Measurements from ENCODE around the gene SLC5A9. TPM values are rescaled to one million over a fixed set of nuclear protein-coding genes. Genes with fewer than 3 reads are reported as not detected.
A peak's percentile ranks its signal among the peaks of the same experiment; 100 is the strongest.

SLC5A9 gene
- polyA plus RNA-seq, 1 donor (not counting 4 experiments of a cell fraction or from before 2014, with no cell fraction given) = not detected

DNA sequence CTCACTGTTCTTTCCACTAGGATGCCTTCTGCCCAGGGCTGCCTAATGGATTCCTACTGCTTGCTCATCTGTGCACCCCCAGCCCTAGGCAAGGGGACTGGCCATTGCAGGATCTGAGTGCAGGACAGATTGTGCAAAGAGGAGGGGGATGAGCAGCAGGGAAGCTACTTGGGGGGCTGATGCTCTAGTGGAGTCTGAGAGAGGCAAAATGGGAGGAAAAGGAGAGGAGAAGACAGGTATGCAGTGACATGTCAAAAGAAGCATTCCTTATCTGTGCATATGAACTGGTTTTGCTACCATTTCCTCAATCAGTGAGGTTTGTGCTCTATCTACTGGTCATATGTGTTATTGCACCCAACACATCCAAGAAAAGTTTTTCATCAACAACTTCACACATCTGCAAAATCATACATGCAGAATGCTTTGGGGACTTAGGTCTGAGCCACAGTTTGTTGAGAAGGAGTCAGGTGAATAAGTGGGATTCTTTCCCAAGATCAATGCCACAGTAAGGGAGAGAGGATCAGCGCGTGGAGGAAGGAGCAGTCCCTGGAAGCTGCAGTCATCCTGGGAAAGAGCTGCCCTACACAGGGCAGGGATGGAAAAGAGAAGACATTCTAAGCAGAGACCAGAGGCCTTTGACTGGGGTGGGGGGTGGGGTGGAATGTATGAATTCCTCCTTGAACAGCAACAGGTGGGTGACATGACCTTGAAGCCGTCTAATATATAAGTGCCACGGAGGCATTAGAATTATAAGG is 14.4 kb downstream of the SLC5A9 start:
- FAIRE-seq (peak; percentile 93), DNase-seq (ENCODE audit: low read depth, low spot score) (peak; percentile 7)
- Histone ChIP-seq H3K9me3 (ENCODE audit: control insufficient read depth, low read depth, low read length) (no peaks in the 10 kb centered on the region), H3K9me1 (ENCODE audit: control insufficient read depth, extremely low read depth, insufficient read depth, low read length) (no peaks in the 10 kb centered on the region), H3K36me3 (ENCODE audit: control insufficient read depth in 2 of 2, extremely low read depth in 1 of 2, insufficient read depth in 2 of 2, low read length in 2 of 2) (no peaks in the 10 kb centered on the region), H3K27ac (ENCODE audit: control insufficient read depth, insufficient read depth, low read length) (no peak overlapping the region), H3K79me2 (ENCODE audit: control insufficient read depth, insufficient read depth, low read length) (no peaks in the 10 kb centered on the region), H4K20me1 (ENCODE audit: control insufficient read depth, extremely low read depth, insufficient read depth, low read length) (no peaks in the 10 kb centered on the region), H3K4me3 (ENCODE audit: control insufficient read depth in 2 of 3, extremely low read depth in 1 of 3, insufficient read depth in 2 of 3, low read depth in 1 of 3, low read length in 3 of 3) (no peak overlapping the region), H3K4me1 (ENCODE audit: control insufficient read depth, extremely low read depth, insufficient read depth, low read length) (no peaks in the 10 kb centered on the region), H3K4me2 (ENCODE audit: control insufficient read depth, extremely low read depth, insufficient read depth, low read depth, low read length) (no peak overlapping the region), H3K9ac (ENCODE audit: control insufficient read depth, extremely low read depth, insufficient read depth, low read length) (no peak overlapping the region), H3K27me3 (ENCODE audit: control insufficient read depth, extremely low read depth, insufficient read depth, low read length) (no peaks in the 10 kb centered on the region), H2AFZ (ENCODE audit: control insufficient read depth, low read length) (no peak overlapping the region)
- dilution Hi-C loops (cut with MboI; ENCODE audit: extremely low pct_ligation_motif_present, low sequenced_read_pairs) = no loop called here
- TF ChIP-seq, protein P1, sequence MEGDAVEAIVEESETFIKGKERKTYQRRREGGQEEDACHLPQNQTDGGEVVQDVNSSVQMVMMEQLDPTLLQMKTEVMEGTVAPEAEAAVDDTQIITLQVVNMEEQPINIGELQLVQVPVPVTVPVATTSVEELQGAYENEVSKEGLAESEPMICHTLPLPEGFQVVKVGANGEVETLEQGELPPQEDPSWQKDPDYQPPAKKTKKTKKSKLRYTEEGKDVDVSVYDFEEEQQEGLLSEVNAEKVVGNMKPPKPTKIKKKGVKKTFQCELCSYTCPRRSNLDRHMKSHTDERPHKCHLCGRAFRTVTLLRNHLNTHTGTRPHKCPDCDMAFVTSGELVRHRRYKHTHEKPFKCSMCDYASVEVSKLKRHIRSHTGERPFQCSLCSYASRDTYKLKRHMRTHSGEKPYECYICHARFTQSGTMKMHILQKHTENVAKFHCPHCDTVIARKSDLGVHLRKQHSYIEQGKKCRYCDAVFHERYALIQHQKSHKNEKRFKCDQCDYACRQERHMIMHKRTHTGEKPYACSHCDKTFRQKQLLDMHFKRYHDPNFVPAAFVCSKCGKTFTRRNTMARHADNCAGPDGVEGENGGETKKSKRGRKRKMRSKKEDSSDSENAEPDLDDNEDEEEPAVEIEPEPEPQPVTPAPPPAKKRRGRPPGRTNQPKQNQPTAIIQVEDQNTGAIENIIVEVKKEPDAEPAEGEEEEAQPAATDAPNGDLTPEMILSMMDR (optimal IDR thresholded peaks at IDR 0.05 in 1 of 3, IDR thresholded peaks at IDR 0.05 in 1 of 3, conservative IDR thresholded peaks at IDR 0.05 in 1 of 3; ENCODE audit: extremely low read depth in 1 of 3, insufficient read depth in 2 of 3, low read length in 3 of 3) = peak; percentile 41 to 90 (median 74)
- TF ChIP-seq EZH2 (IDR thresholded peaks at IDR 0.05; ENCODE audit: low read length) = no peak

- Histone ChIP-seq H3K9me1 (ENCODE audit: control insufficient read depth, extremely low read depth, insufficient read depth, low read length) (no peaks in the 10 kb centered on the region), H3K36me3 (ENCODE audit: control insufficient read depth in 2 of 2, extremely low read depth in 1 of 2, insufficient read depth in 2 of 2, low read length in 2 of 2) (no peaks in the 10 kb centered on the region), H2AFZ (ENCODE audit: control insufficient read depth, low read length) (no peak overlapping the region), H3K4me1 (ENCODE audit: control insufficient read depth, extremely low read depth, insufficient read depth, low read length) (no peaks in the 10 kb centered on the region), H3K9ac (ENCODE audit: control insufficient read depth, extremely low read depth, insufficient read depth, low read length) (no peak overlapping the region), H3K4me2 (ENCODE audit: control insufficient read depth, extremely low read depth, insufficient read depth, low read depth, low read length) (no peak overlapping the region), H3K79me2 (ENCODE audit: control insufficient read depth, insufficient read depth, low read length) (no peaks in the 10 kb centered on the region), H3K27me3 (ENCODE audit: control insufficient read depth, extremely low read depth, insufficient read depth, low read length) (no peaks in the 10 kb centered on the region), H3K27ac (ENCODE audit: control insufficient read depth, insufficient read depth, low read length) (no peak overlapping the region), H3K4me3 (ENCODE audit: control insufficient read depth in 2 of 3, extremely low read depth in 1 of 3, insufficient read depth in 2 of 3, low read depth in 1 of 3, low read length in 3 of 3) (no peak overlapping the region), H3K9me3 (ENCODE audit: control insufficient read depth, low read depth, low read length) (no peaks in the 10 kb centered on the region), H4K20me1 (ENCODE audit: control insufficient read depth, extremely low read depth, insufficient read depth, low read length) (no peaks in the 10 kb centered on the region)
- dilution Hi-C loops (cut with MboI; ENCODE audit: extremely low pct_ligation_motif_present, low sequenced_read_pairs) = no loop called here
- no peak for TF ChIP-seq EZH2 (IDR thresholded peaks at IDR 0.05; ENCODE audit: low read length)
- TF ChIP-seq, protein P1 (optimal IDR thresholded peaks at IDR 0.05 in 1 of 3, IDR thresholded peaks at IDR 0.05 in 1 of 3, conservative IDR thresholded peaks at IDR 0.05 in 1 of 3; ENCODE audit: extremely low read depth in 1 of 3, insufficient read depth in 2 of 3, low read length in 3 of 3) = no peak
- no peak for FAIRE-seq
- no peak for DNase-seq (ENCODE audit: low read depth, low spot score)
Observed at GRCh38 chr1:48242141-48242736, 19.7 kb downstream of the SLC5A9 start.
